HEK293 (cell line): ENCODE data around the gene CALHM3.
A peak's percentile ranks its signal among the peaks of the same experiment; 100 is the strongest.

Experiments used
- HOXA7 ChIP-seq: sonication (generic); formaldehyde crosslinking; IDR thresholded peaks from 2 replicates; pipeline ENCODE4 v1.8.1; 2022; ENCODE audit warnings: missing genetic modification reagents, borderline replicate concordance
- MZF1 ChIP-seq: fragments of 450-650 bp; formaldehyde crosslinking; IDR thresholded peaks from 2 replicates; pipeline ENCODE4 v1.5.1; 2017; ENCODE audit warnings: missing biosample characterization, missing genetic modification characterization, borderline replicate concordance
- SP3 ChIP-seq: fragments of 450-650 bp; formaldehyde crosslinking; IDR thresholded peaks from 2 replicates; pipeline ENCODE4 v1.5.1; 2016; ENCODE audit warnings: missing biosample characterization, missing genetic modification characterization
- TCF7L2 ChIP-seq: IDR thresholded peaks from 2 replicates; pipeline ENCODE4 v1.6.1; 2011; ENCODE audit warnings: low read depth, mild to moderate bottlenecking, inconsistent platforms, low read length, moderate library complexity, borderline replicate concordance
- TRIM28 ChIP-seq: IDR thresholded peaks from 2 replicates; pipeline ENCODE4 v1.6.1; 2011; ENCODE audit warnings: low read length, control low read depth, borderline replicate concordance
- ZBTB11 ChIP-seq: fragments of 450-650 bp; formaldehyde crosslinking; conservative IDR thresholded peaks from 2 replicates; pipeline ENCODE4 v1.5.1; 2016; ENCODE audit warnings: low read depth, missing biosample characterization, missing genetic modification characterization
- ZFHX2 ChIP-seq: fragments of 450-650 bp; formaldehyde crosslinking; conservative IDR thresholded peaks from 2 replicates; pipeline ENCODE4 v1.5.1; 2016; ENCODE audit warnings: missing biosample characterization, missing genetic modification characterization
- ZNF132 ChIP-seq: fragments of 450-650 bp; formaldehyde crosslinking; IDR thresholded peaks from 2 replicates; pipeline ENCODE4 v1.5.1; 2017; ENCODE audit warnings: missing biosample characterization, missing genetic modification characterization, borderline replicate concordance
- ZNF19 ChIP-seq: fragments of 450-650 bp; formaldehyde crosslinking; IDR thresholded peaks from 2 replicates; pipeline ENCODE4; 2016; ENCODE audit warnings: missing biosample characterization, missing genetic modification characterization, low read depth
- ZNF2 ChIP-seq: fragments of 450-650 bp; formaldehyde crosslinking; IDR thresholded peaks from 2 replicates; pipeline ENCODE4 v1.5.1; 2016; ENCODE audit warnings: missing biosample characterization, missing genetic modification characterization
- ZNF26 ChIP-seq: fragments of 450-650 bp; formaldehyde crosslinking; IDR thresholded peaks from 2 replicates; pipeline ENCODE4 v1.5.1; 2016; ENCODE audit warnings: missing biosample characterization, missing genetic modification characterization
- ZNF391 ChIP-seq: fragments of 450-650 bp; formaldehyde crosslinking; IDR thresholded peaks from 2 replicates; pipeline ENCODE4 v1.5.1; 2016; ENCODE audit warnings: low read depth, missing biosample characterization, missing genetic modification characterization, borderline replicate concordance
- ZNF394 ChIP-seq: fragments of 450-650 bp; formaldehyde crosslinking; IDR thresholded peaks from 2 replicates; pipeline ENCODE4 v1.5.1; 2016; ENCODE audit warnings: missing biosample characterization, missing genetic modification characterization, mild to moderate bottlenecking, moderate library complexity, borderline replicate concordance
- ZNF426 ChIP-seq: fragments of 450-650 bp; formaldehyde crosslinking; IDR thresholded peaks from 2 replicates; pipeline ENCODE4 v1.5.1; 2017; ENCODE audit warnings: missing biosample characterization, missing genetic modification characterization, mild to moderate bottlenecking, inconsistent platforms, moderate library complexity
- ZNF548 ChIP-seq: fragments of 450-650 bp; formaldehyde crosslinking; IDR thresholded peaks from 2 replicates; pipeline ENCODE4 v1.5.1; 2016; ENCODE audit warnings: missing biosample characterization, missing genetic modification characterization
- ZNF555 ChIP-seq: fragments of 450-650 bp; formaldehyde crosslinking; conservative IDR thresholded peaks from 2 replicates; pipeline ENCODE4 v1.5.1; 2017; ENCODE audit warnings: missing biosample characterization, mild to moderate bottlenecking, missing genetic modification characterization, inconsistent platforms
- ZSCAN16 ChIP-seq: fragments of 450-650 bp; formaldehyde crosslinking; IDR thresholded peaks from 2 replicates; pipeline ENCODE4 v1.5.1; 2016; ENCODE audit warnings: missing biosample characterization, missing genetic modification characterization
- ZSCAN23 ChIP-seq: fragments of 450-650 bp; formaldehyde crosslinking; IDR thresholded peaks from 2 replicates; pipeline ENCODE4 v1.5.1; 2016; ENCODE audit warnings: missing biosample characterization, missing genetic modification characterization
- TF ChIP-seq, protein P1 (sequence below): fragments of 450-650 bp; formaldehyde crosslinking; IDR thresholded peaks from 2 replicates; pipeline ENCODE4 v1.5.1; 2016; ENCODE audit warnings: missing biosample characterization, missing genetic modification characterization
- TF ChIP-seq, protein P2 (sequence below): fragments of 450-650 bp; formaldehyde crosslinking; IDR thresholded peaks from 2 replicates; pipeline ENCODE4 v1.5.1; 2016; ENCODE audit warnings: missing biosample characterization, missing genetic modification characterization, borderline replicate concordance
- TF ChIP-seq, protein P3 (sequence below): fragments of 450-650 bp; formaldehyde crosslinking; IDR thresholded peaks from 2 replicates; pipeline ENCODE4 v1.5.1; 2017; ENCODE audit warnings: missing biosample characterization, missing genetic modification characterization
- TF ChIP-seq, protein P4 (sequence below): fragments of 450-650 bp; formaldehyde crosslinking; IDR thresholded peaks from 2 replicates; pipeline ENCODE4 v1.5.1; 2016; ENCODE audit warnings: missing biosample characterization, missing genetic modification characterization
- TF ChIP-seq, protein P5 (sequence below): fragments of 450-650 bp; IDR thresholded peaks from 2 replicates; pipeline ENCODE4 v1.5.1; 2018; ENCODE audit warnings: missing biosample characterization, mild to moderate bottlenecking, missing genetic modification characterization
- TF ChIP-seq, protein P6 (sequence below): fragments of 450-650 bp; formaldehyde crosslinking; optimal IDR thresholded peaks from 2 replicates; pipeline ENCODE3; 2016; ENCODE audit warnings: missing biosample characterization, mild to moderate bottlenecking, missing genetic modification characterization

The CALHM3 gene

DNA sequence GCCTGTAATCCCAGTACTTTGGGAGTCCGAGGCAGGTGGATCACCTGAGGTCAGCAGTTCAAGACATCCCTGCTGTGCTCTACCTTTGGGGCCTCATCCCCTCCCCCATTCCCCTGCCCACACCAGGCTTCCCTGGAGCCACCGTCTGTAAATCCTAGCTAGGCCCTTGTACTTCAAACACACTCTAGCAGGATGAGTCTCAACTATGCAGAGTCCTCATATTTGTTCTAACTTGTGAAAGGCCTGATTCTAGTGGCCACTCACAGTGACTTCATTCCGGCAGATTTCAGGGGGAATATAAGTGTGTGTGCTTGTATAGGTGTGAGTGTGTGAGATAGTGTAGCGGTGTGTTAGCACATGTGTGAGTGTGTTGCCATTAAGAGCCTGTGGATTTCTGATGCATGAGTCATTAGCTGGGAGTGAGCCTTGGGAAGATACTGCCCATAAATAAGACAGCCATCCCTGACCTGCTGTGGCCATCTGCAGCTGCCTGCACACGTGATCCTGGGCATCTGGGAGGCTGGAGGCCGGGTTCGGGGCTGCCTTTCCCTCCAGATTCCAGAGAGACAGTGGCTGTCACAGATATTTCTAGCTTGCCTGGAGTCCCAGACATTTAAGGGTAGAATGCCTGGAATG lies 12.8 kb upstream of the CALHM3 start (continued):
- TF ChIP-seq ZNF2 (tag by site-specific recombination) (0 out of 2 replicates have a peak, but pooled peaks have one; percentile 31), TRIM28 (no peak), ZSCAN16 (tag by site-specific recombination) (no peak), ZSCAN23 (no peak), HOXA7 (CRISPR knock-in tag) (no peak), ZFHX2 (tag by site-specific recombination) (no peak; the same call in 1 of the 2 replicates), ZNF426 (tag by site-specific recombination) (no peak), ZNF19 (tag by site-specific recombination) (no peak), TCF7L2 (no peak), MZF1 (tag by site-specific recombination) (no peak), ZNF394 (tag by site-specific recombination) (no peak; the same call in 1 of the 2 replicates), ZNF391 (no peak), ZNF555 (tag by site-specific recombination) (no peak), ZBTB11 (tag by site-specific recombination) (no peak), ZNF548 (tag by site-specific recombination) (no peak), ZNF132 (tag by site-specific recombination) (no peak), SP3 (tag by site-specific recombination) (no peak; the same call in 1 of the 2 replicates), ZNF26 (tag by site-specific recombination) (no peak)
- TF ChIP-seq, protein P1, sequence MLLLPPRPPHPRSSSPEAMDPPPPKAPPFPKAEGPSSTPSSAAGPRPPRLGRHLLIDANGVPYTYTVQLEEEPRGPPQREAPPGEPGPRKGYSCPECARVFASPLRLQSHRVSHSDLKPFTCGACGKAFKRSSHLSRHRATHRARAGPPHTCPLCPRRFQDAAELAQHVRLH (tag by site-specific recombination): no peak
- TF ChIP-seq, protein P2, sequence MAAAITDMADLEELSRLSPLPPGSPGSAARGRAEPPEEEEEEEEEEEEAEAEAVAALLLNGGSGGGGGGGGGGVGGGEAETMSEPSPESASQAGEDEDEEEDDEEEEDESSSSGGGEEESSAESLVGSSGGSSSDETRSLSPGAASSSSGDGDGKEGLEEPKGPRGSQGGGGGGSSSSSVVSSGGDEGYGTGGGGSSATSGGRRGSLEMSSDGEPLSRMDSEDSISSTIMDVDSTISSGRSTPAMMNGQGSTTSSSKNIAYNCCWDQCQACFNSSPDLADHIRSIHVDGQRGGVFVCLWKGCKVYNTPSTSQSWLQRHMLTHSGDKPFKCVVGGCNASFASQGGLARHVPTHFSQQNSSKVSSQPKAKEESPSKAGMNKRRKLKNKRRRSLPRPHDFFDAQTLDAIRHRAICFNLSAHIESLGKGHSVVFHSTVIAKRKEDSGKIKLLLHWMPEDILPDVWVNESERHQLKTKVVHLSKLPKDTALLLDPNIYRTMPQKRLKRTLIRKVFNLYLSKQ: no peak
- TF ChIP-seq, protein P3, sequence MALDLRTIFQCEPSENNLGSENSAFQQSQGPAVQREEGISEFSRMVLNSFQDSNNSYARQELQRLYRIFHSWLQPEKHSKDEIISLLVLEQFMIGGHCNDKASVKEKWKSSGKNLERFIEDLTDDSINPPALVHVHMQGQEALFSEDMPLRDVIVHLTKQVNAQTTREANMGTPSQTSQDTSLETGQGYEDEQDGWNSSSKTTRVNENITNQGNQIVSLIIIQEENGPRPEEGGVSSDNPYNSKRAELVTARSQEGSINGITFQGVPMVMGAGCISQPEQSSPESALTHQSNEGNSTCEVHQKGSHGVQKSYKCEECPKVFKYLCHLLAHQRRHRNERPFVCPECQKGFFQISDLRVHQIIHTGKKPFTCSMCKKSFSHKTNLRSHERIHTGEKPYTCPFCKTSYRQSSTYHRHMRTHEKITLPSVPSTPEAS (tag by site-specific recombination): peak; percentile 67
- TF ChIP-seq, protein P4, sequence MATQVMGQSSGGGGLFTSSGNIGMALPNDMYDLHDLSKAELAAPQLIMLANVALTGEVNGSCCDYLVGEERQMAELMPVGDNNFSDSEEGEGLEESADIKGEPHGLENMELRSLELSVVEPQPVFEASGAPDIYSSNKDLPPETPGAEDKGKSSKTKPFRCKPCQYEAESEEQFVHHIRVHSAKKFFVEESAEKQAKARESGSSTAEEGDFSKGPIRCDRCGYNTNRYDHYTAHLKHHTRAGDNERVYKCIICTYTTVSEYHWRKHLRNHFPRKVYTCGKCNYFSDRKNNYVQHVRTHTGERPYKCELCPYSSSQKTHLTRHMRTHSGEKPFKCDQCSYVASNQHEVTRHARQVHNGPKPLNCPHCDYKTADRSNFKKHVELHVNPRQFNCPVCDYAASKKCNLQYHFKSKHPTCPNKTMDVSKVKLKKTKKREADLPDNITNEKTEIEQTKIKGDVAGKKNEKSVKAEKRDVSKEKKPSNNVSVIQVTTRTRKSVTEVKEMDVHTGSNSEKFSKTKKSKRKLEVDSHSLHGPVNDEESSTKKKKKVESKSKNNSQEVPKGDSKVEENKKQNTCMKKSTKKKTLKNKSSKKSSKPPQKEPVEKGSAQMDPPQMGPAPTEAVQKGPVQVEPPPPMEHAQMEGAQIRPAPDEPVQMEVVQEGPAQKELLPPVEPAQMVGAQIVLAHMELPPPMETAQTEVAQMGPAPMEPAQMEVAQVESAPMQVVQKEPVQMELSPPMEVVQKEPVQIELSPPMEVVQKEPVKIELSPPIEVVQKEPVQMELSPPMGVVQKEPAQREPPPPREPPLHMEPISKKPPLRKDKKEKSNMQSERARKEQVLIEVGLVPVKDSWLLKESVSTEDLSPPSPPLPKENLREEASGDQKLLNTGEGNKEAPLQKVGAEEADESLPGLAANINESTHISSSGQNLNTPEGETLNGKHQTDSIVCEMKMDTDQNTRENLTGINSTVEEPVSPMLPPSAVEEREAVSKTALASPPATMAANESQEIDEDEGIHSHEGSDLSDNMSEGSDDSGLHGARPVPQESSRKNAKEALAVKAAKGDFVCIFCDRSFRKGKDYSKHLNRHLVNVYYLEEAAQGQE (tag by site-specific recombination): no peak
- TF ChIP-seq, protein P5, sequence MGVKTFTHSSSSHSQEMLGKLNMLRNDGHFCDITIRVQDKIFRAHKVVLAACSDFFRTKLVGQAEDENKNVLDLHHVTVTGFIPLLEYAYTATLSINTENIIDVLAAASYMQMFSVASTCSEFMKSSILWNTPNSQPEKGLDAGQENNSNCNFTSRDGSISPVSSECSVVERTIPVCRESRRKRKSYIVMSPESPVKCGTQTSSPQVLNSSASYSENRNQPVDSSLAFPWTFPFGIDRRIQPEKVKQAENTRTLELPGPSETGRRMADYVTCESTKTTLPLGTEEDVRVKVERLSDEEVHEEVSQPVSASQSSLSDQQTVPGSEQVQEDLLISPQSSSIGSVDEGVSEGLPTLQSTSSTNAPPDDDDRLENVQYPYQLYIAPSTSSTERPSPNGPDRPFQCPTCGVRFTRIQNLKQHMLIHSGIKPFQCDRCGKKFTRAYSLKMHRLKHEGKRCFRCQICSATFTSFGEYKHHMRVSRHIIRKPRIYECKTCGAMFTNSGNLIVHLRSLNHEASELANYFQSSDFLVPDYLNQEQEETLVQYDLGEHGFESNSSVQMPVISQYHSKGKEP (tag by site-specific recombination): no peak
- TF ChIP-seq, protein P6, sequence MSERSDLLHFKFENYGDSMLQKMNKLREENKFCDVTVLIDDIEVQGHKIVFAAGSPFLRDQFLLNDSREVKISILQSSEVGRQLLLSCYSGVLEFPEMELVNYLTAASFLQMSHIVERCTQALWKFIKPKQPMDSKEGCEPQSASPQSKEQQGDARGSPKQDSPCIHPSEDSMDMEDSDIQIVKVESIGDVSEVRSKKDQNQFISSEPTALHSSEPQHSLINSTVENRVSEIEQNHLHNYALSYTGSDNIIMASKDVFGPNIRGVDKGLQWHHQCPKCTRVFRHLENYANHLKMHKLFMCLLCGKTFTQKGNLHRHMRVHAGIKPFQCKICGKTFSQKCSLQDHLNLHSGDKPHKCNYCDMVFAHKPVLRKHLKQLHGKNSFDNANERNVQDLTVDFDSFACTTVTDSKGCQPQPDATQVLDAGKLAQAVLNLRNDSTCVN: peak; percentile 26
